Erythroblast (primary cell): ENCODE data around the gene CCR7.

Source experiments
- DNase-seq, 2 experiments: peaks; one replicate each; lab custom pipeline; 2025; lab: John Stamatoyannopoulos, UW
- GATA1 ChIP-seq: IDR thresholded peaks from 2 replicates; pipeline ENCODE4 v1.6.1; 2011; ENCODE audit warnings: low read depth, mild to moderate bottlenecking, control low read depth, low read length, moderate library complexity
- POLR2A ChIP-seq: IDR thresholded peaks from 2 replicates; pipeline ENCODE4 v1.6.1; 2011; ENCODE audit warnings: mild to moderate bottlenecking, low read length

The CCR7 gene

DNA sequence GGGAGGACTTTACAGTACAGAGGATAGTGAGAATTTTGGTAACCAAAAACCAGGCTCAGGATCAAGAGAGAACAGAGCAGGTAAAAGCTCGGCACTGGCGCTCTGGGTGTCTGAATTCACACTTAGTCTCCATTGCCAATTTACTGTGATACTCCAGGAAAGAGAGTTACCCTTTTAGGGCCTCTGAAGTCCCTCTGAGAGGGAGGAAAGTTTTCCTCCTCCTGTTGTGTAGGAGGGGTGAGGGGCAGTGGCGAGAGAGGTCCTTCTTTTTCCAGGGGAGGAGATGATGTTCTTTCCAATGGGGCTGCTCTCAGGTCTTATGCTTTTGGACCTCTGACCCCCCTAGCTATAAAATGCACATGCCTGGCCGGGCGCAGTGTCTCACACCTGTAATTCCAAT lies 58.5 kb downstream of the CCR7 start:
- no peak for DNase-seq
- TF ChIP-seq GATA1 (no peak), POLR2A (no peak)
